Activated T-cell treated with anti-CD3 and anti-CD28 coated beads, Interleukin-2, amount 50 U/mL, for 1 hour (primary cell): Measurements from ENCODE around the gene NMT1.
"Not testable (repeated sequence)": the region's sequence is repeated elsewhere in the genome, so short reads cannot be mapped to it uniquely, and the experiment has no call there.

Experiments
- DNase-seq: peaks from one replicate; pipeline ENCODE4 v3.0.0-alpha.2; 2020

NMT1 gene

GRCh38 chr17:45123930-45124796, 63.0 kb downstream of the NMT1 start:
- DNase-seq: no peak

GRCh38 chr17:45124797-45125122, 63.6 kb downstream of the NMT1 start:
- DNase-seq: not testable (repeated sequence)

GRCh38 chr17:45125509-45125908, 64.4 kb downstream of the NMT1 start:
- no peak for DNase-seq

- no peak for DNase-seq
Observed at GRCh38 chr17:45127207-45127547, 66.1 kb downstream of the NMT1 start.

- no peak for DNase-seq
Observed at GRCh38 chr17:45127548-45128300, 66.6 kb downstream of the NMT1 start.

GRCh38 chr17:45128331-45128730, 67.2 kb downstream of the NMT1 start:
- DNase-seq: no peak

- DNase-seq: no peak
Observed at GRCh38 chr17:45128989-45129388, 67.9 kb downstream of the NMT1 start.

GRCh38 chr17:45129426-45129939, 68.4 kb downstream of the NMT1 start:
- no peak for DNase-seq

GRCh38 chr17:45129940-45130680, 69.0 kb downstream of the NMT1 start:
- no peak for DNase-seq

GRCh38 chr17:45130681-45131615, 69.8 kb downstream of the NMT1 start:
- no peak for DNase-seq

- peak; percentile 60 for DNase-seq
Observed at GRCh38 chr17:45131616-45132319, 70.7 kb downstream of the NMT1 start.

- DNase-seq: no peak
Observed at GRCh38 chr17:45132320-45132571, 71.1 kb downstream of the NMT1 start, which contains the start of gene PLCD3. TSS of gene PLCD3 (minus strand) at chr17:45132515. CDS start at chr17:45132410, 105 bp downstream.

GRCh38 chr17:45132572-45133463, 71.7 kb downstream of the NMT1 start:
- peak; percentile 81 for DNase-seq

GRCh38 chr17:45135192-45135977, 74.3 kb downstream of the NMT1 start, which contains the start of gene ACBD4:
TSS of gene ACBD4 (plus strand) at chr17:45135687. CDS start at chr17:45136145, 458 bp downstream.
- DNase-seq: peak; percentile 99

- DNase-seq: no peak
Observed at GRCh38 chr17:45135978-45136791, 75.1 kb downstream of the NMT1 start.

- no peak for DNase-seq
Observed at GRCh38 chr17:45136846-45137560, 75.9 kb downstream of the NMT1 start.

- no peak for DNase-seq
Observed at GRCh38 chr17:45137561-45138305, 76.6 kb downstream of the NMT1 start.
